Epithelial cell of esophagus (primary cell): ENCODE data around the gene ZSWIM8.

Experiments
- DNase-seq: peaks from one replicate; pipeline ENCODE4 v3.0.0; 2010; ENCODE audit warnings: low read depth
- H3K4me3 ChIP-seq: 2 replicates; pipeline ENCODE4 v1.5.1; 2011; ENCODE audit warnings: mild to moderate bottlenecking, low read length, control low read depth
- TF ChIP-seq, protein P1 (sequence below): IDR thresholded peaks from 2 replicates; pipeline ENCODE4 v1.5.1; 2011; ENCODE audit warnings: low read depth, mild to moderate bottlenecking, low read length, control low read depth, inconsistent platforms; ENCODE audit not compliant: insufficient read depth; ENCODE audit errors: missing control alignments

The ZSWIM8 gene

DNA sequence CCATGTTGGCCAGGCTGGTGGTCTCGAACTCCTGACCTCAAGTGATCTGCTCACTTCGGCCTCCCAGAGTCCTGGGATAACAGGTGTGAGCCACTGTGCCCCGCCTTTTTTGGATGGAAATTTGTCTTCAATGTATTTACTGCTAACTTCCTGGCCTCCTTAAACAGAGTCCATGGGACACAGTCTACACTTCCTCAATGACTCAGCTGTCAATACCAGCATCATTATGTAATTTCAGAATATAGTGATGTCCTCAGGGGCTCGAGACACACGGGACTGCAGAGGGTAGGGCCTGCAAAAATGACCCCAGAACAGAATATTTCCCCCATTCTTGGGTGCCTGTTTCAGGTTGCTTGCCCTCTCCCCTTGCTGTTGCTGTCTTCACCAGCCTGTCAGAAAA lies 57.9 kb downstream of the ZSWIM8 start:
- TF ChIP-seq, protein P1, sequence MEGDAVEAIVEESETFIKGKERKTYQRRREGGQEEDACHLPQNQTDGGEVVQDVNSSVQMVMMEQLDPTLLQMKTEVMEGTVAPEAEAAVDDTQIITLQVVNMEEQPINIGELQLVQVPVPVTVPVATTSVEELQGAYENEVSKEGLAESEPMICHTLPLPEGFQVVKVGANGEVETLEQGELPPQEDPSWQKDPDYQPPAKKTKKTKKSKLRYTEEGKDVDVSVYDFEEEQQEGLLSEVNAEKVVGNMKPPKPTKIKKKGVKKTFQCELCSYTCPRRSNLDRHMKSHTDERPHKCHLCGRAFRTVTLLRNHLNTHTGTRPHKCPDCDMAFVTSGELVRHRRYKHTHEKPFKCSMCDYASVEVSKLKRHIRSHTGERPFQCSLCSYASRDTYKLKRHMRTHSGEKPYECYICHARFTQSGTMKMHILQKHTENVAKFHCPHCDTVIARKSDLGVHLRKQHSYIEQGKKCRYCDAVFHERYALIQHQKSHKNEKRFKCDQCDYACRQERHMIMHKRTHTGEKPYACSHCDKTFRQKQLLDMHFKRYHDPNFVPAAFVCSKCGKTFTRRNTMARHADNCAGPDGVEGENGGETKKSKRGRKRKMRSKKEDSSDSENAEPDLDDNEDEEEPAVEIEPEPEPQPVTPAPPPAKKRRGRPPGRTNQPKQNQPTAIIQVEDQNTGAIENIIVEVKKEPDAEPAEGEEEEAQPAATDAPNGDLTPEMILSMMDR, result no peak
- no peak overlapping the region for H3K4me3 ChIP-seq
- peak; percentile 39 for DNase-seq

DNA sequence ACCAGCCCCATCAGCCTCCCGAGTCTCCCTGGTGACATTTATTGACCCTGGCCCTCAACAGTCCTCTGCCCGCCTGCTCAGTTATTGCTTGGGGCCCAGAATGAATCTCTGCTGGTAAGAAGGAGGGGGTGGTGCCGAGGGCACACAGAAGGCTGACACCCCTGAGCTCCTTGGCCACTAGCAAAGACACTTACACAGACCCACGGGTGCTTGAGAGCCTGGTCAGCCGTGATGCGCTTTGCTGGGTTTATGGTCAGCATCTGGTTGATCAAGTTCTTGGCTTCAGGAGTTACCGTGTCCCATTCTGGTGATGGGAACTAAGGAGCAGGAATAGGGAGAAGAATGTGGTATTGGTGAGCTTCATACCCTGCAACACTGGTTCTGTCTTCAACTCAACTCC lies 61.6 kb downstream of the ZSWIM8 start:
- DNase-seq, result no peak
- TF ChIP-seq, protein P1, result no peak
- no peak overlapping the region for H3K4me3 ChIP-seq

DNA sequence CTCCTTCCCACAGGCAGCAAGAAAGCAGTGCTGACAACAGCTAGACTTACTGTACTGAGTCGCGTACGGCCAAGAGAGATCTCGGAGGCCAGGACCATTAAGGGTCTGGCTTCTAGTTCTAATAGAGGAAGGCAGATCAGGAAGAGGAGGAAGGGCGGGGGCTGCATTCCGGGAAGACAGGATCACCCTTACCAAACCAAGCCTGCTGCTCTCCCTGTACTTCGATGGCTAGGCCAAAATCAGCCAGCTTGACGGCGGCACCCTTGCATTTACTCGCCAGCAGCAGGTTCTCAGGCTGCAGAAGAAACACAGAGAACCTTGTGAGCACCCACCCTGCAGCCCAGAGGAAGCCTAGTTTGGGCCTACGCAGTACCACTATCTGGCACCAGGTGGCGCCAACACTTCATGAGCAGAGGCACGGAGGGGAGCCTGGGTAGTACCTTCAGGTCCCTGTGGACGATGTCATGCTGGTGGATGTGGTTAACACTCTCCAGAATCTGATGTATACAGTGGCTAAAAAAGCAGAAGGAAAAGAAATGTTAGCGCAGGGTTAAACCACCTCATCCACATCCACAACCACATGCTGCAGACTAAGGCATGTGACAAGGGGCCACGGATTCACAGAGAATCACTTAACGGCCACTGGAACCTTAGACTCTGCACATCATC lies 63.5 kb downstream of the ZSWIM8 start:
- H3K4me3 ChIP-seq, result no peak overlapping the region
- TF ChIP-seq, protein P1, result peak; percentile 100
- DNase-seq, result peak; percentile 79

- H3K4me3 ChIP-seq, result no peak overlapping the region
- DNase-seq, result no peak
- TF ChIP-seq, protein P1, result no peak
Observed at GRCh38 chr10:73850211-73850610, 64.8 kb downstream of the ZSWIM8 start.

DNA sequence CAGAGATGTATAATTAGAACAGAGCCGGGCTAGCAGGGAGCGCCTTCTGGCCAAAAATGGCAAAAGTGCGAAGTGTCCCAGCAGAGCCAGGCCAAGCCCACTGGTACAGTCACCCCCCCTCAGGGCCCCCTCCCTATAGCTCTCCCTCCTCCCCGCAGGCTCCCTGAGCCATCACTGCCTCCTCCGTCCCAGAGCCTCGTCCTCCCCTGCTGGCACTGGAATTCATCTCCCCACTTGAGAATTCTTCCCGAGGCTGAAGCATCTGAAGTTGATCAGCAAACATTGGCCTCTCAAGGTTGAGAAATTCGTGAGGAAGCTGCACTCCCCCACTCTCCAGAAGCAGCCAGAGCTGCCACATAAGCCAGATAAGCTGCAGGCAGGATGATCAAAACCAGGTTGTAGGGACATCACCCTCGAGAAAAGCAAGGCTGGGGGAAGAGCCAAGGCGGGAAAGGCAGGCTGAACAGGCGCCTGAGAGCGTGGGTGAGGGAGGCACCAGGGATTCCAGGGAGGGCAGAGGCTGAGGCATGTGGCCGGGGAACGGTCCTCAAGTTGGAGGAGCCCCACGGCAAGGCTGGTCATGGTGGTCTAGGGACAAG lies 65.6 kb downstream of the ZSWIM8 start:
- no peak for DNase-seq
- no peak overlapping the region for H3K4me3 ChIP-seq
- TF ChIP-seq, protein P1, result no peak
